HepG2 (cell line): ENCODE results near the gene KIZ. TPM values are rescaled to one million over a fixed set of nuclear protein-coding genes. Genes with fewer than 3 reads are reported as not detected.

Source experiments
- AHR ChIP-seq: IDR thresholded peaks from 2 replicates; pipeline ENCODE4 v1.6.1; 2018; ENCODE audit warnings: missing genetic modification reagents, missing compliant biosample characterization
- CENPBD1 ChIP-seq: sonication (generic); formaldehyde crosslinking; IDR thresholded peaks from 2 replicates; pipeline ENCODE4 v1.8.0; 2022; ENCODE audit warnings: missing genetic modification reagents, low read depth, mild to moderate bottlenecking, borderline replicate concordance
- CHD4 ChIP-seq: fragments of 200-600 bp; sonication (generic); IDR thresholded peaks from 2 replicates; pipeline ENCODE4 v1.7.0; 2017; ENCODE audit warnings: mild to moderate bottlenecking, low read length, borderline replicate concordance
- FOXC1 ChIP-seq: sonication (generic); formaldehyde crosslinking; IDR thresholded peaks from 2 replicates; pipeline ENCODE4 v1.8.0; 2022; ENCODE audit warnings: mild to moderate bottlenecking, missing genetic modification reagents, borderline replicate concordance
- HNF1A ChIP-seq, 2 experiments: sonication (generic) in 1 of 2; formaldehyde crosslinking in 1 of 2; IDR thresholded peaks; 2 replicates each; pipeline versions ENCODE4 v1.4.0 to v1.6.1; 2016 to 2020; ENCODE audit warnings: borderline replicate concordance in 1 of 2, low read depth in 1 of 2, mild to moderate bottlenecking in 1 of 2, missing genetic modification reagents in 1 of 2
- KAT8 ChIP-seq: IDR thresholded peaks from 2 replicates; pipeline ENCODE4 v1.6.1; 2016; ENCODE audit warnings: missing genetic modification reagents, missing compliant biosample characterization
- KDM6A ChIP-seq: IDR thresholded peaks from 2 replicates; pipeline ENCODE4 v1.6.1; 2016; ENCODE audit warnings: low read depth
- NKX3-1 ChIP-seq: sonication (generic); formaldehyde crosslinking; IDR thresholded peaks from 2 replicates; pipeline ENCODE4 v1.5.0; 2020; ENCODE audit warnings: missing genetic modification reagents
- PHF8 ChIP-seq: sonication (generic); formaldehyde crosslinking; IDR thresholded peaks from 2 replicates; pipeline ENCODE4 v1.5.0; 2020; ENCODE audit warnings: missing genetic modification reagents
- PLRG1 ChIP-seq: fragments of 450-650 bp; conservative IDR thresholded peaks from 2 replicates; pipeline ENCODE4 v1.6.1; 2016
- TCF12 ChIP-seq, 2 experiments: fragments of 450-650 bp in 1 of 2; sonication (generic) in 1 of 2; formaldehyde crosslinking in 1 of 2; IDR thresholded peaks; 2 replicates each; pipeline versions ENCODE4 v1.6.1 to v1.8.0; 2017 to 2022; ENCODE audit warnings: antibody characterized with exemption in 1 of 2, mild to moderate bottlenecking in 1 of 2, missing genetic modification reagents in 1 of 2, moderate library complexity in 1 of 2
- TEAD2 ChIP-seq: sonication (generic); formaldehyde crosslinking; IDR thresholded peaks from 2 replicates; pipeline ENCODE4 v1.9.0; 2021; ENCODE audit warnings: missing genetic modification reagents
- TMF1 ChIP-seq: sonication (generic); formaldehyde crosslinking; IDR thresholded peaks from 2 replicates; pipeline ENCODE4 v1.8.1; 2022; ENCODE audit warnings: low read depth, missing genetic modification reagents
- UBTF ChIP-seq: sonication (generic); formaldehyde crosslinking; IDR thresholded peaks from 2 replicates; pipeline ENCODE4 v1.4.0; 2020; ENCODE audit warnings: mild to moderate bottlenecking, missing genetic modification reagents
- ZBTB3 ChIP-seq: sonication (generic); formaldehyde crosslinking; IDR thresholded peaks from 2 replicates; pipeline ENCODE4 v1.4.0; 2020; ENCODE audit warnings: low read depth, mild to moderate bottlenecking, moderate library complexity, missing genetic modification reagents, borderline replicate concordance
- ZNF468 ChIP-seq: sonication (generic); formaldehyde crosslinking; IDR thresholded peaks from 2 replicates; pipeline ENCODE4 v1.8.0; 2022; ENCODE audit warnings: mild to moderate bottlenecking, moderate library complexity, missing genetic modification reagents
- ZNF557 ChIP-seq: sonication (generic); formaldehyde crosslinking; IDR thresholded peaks from 2 replicates; pipeline ENCODE4 v1.4.0; 2020; ENCODE audit warnings: missing genetic modification reagents
- ZNF577 ChIP-seq: sonication (generic); formaldehyde crosslinking; IDR thresholded peaks from 2 replicates; pipeline ENCODE4 v1.4.0; 2020; ENCODE audit warnings: mild to moderate bottlenecking, low read depth, missing genetic modification reagents, borderline replicate concordance
- polyA plus RNA-seq, 8 experiments: library from polyadenylated mRNA; depleted of rRNA in 3 of 8; stranded (reverse) in 7 of 8; unstranded in 1 of 8; fragments of >200 nt; fragmentation: Illumina TruSeq in 4 of 8; extraction: Trizol in 4 of 8; gene quantifications; 2 replicates each; pipeline versions ENCODE4 v1.2.1 to v1.2.3, GENCODE V29; 2011 to 2016; ENCODE audit warnings: low read depth in 4 of 8, missing spikeins in 1 of 8, mixed read lengths in 1 of 8; ENCODE audit not compliant: insufficient read depth in 1 of 8
- total RNA-seq, 5 experiments: library from RNA; depleted of rRNA; stranded (reverse); fragments of >200 nt; fragmentation: Illumina TruSeq; extraction: Trizol; gene quantifications; 2 replicates each; pipeline ENCODE4 v1.2.3, GENCODE V29; 2016; ENCODE audit warnings: low read depth in 1 of 5
- TF ChIP-seq, protein P1 (sequence below): sonication (generic); formaldehyde crosslinking; IDR thresholded peaks from 2 replicates; pipeline ENCODE4 v1.4.0; 2020; ENCODE audit warnings: missing genetic modification reagents, borderline replicate concordance

Gene KIZ
- total and polyA plus RNA-seq, 2 of the 13 experiments (the other 11 are each of a cell fraction or from before 2014, with no cell fraction given) = 46.3 to 114 TPM

GRCh38 chr20:21077809-21078345, 48.0 kb upstream of the KIZ start (continued):
- TF ChIP-seq ZNF577 (CRISPR knock-in tag) (no peak), TCF12 (IDR thresholded peaks at IDR 0.05) (no peak), TCF12 (CRISPR knock-in tag; IDR thresholded peaks at IDR 0.05) (no peak), CHD4 (peak; percentile 65; the same call in 1 of the 2 replicates), NKX3-1 (CRISPR knock-in tag) (no peak), TEAD2 (CRISPR knock-in tag) (no peak), ZNF468 (no peak), CENPBD1 (CRISPR knock-in tag) (no peak), ZBTB3 (no peak), ZNF557 (CRISPR knock-in tag) (no peak), TMF1 (CRISPR knock-in tag) (no peak), KAT8 (CRISPR knock-in tag) (peak; percentile 15; the same call in 1 of the 2 replicates), PHF8 (CRISPR knock-in tag) (0 out of 2 replicates have a peak, but pooled peaks have one; percentile 19), HNF1A (IDR thresholded peaks at IDR 0.05; ENCODE audit: low read depth) (no peak), HNF1A (CRISPR knock-in tag; IDR thresholded peaks at IDR 0.05; ENCODE audit: borderline replicate concordance) (peak; percentile 88; the same call in 1 of the 2 replicates), AHR (CRISPR knock-in tag) (no peak), UBTF (CRISPR knock-in tag) (no peak), FOXC1 (CRISPR knock-in tag) (no peak), KDM6A (no peak), PLRG1 (no peak)
- TF ChIP-seq, protein P1, sequence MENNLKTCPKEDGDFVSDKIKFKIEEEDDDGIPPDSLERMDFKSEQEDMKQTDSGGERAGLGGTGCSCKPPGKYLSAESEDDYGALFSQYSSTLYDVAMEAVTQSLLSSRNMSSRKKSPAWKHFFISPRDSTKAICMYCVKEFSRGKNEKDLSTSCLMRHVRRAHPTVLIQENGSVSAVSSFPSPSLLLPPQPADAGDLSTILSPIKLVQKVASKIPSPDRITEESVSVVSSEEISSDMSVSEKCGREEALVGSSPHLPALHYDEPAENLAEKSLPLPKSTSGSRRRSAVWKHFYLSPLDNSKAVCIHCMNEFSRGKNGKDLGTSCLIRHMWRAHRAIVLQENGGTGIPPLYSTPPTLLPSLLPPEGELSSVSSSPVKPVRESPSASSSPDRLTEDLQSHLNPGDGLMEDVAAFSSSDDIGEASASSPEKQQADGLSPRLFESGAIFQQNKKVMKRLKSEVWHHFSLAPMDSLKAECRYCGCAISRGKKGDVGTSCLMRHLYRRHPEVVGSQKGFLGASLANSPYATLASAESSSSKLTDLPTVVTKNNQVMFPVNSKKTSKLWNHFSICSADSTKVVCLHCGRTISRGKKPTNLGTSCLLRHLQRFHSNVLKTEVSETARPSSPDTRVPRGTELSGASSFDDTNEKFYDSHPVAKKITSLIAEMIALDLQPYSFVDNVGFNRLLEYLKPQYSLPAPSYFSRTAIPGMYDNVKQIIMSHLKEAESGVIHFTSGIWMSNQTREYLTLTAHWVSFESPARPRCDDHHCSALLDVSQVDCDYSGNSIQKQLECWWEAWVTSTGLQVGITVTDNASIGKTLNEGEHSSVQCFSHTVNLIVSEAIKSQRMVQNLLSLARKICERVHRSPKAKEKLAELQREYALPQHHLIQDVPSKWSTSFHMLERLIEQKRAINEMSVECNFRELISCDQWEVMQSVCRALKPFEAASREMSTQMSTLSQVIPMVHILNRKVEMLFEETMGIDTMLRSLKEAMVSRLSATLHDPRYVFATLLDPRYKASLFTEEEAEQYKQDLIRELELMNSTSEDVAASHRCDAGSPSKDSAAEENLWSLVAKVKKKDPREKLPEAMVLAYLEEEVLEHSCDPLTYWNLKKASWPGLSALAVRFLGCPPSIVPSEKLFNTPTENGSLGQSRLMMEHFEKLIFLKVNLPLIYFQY (CRISPR knock-in tag) = no peak
